Fibroblast of lung (primary cell): ENCODE results near the gene PPFIBP2. TPM values are rescaled to one million over a fixed set of nuclear protein-coding genes. Genes with fewer than 3 reads are reported as not detected.

Source experiments
- DNase-seq, 2 donors: peaks; one replicate each; pipeline versions ENCODE4 v3.0.0 to v3.0.0-alpha.2; 2010; ENCODE audit warnings: low read depth in 2 of 2
- H2AFZ ChIP-seq: 2 replicates; pipeline ENCODE4 v1.5.1; 2012; ENCODE audit warnings: low read length, control low read depth, inconsistent platforms
- H3K27ac ChIP-seq: 2 replicates; pipeline ENCODE4 v1.5.1; 2011; ENCODE audit warnings: low read length, control low read depth; ENCODE audit not compliant: insufficient read depth
- H3K27me3 ChIP-seq: 2 replicates; pipeline ENCODE4 v1.5.1; 2011; ENCODE audit warnings: mild to moderate bottlenecking, low read length; ENCODE audit not compliant: control insufficient read depth, insufficient read depth
- H3K36me3 ChIP-seq: 2 replicates; pipeline ENCODE4 v1.5.1; 2011; ENCODE audit warnings: low read length; ENCODE audit not compliant: control insufficient read depth, insufficient read depth
- H3K4me1 ChIP-seq: 2 replicates; pipeline ENCODE4 v1.5.1; 2011; ENCODE audit warnings: low read length; ENCODE audit not compliant: control insufficient read depth, insufficient read depth; ENCODE audit errors: extremely low read depth
- H3K4me2 ChIP-seq: 2 replicates; pipeline ENCODE4 v1.5.1; 2011; ENCODE audit warnings: low read length, control low read depth; ENCODE audit not compliant: insufficient read depth; ENCODE audit errors: extremely low read depth
- H3K4me3 ChIP-seq, 4 experiments: fragments of 200-600 bp in 1 of 4; sonication (generic) in 1 of 4; replicated peaks in 1 of 4; 2 replicates each; pipeline ENCODE4 v1.5.1; 2011 to 2016; ENCODE audit warnings: low read length in 4 of 4, low read depth in 3 of 4, mild to moderate bottlenecking in 3 of 4, control low read depth in 2 of 4, inconsistent platforms in 1 of 4, mixed read lengths in 1 of 4; ENCODE audit not compliant: insufficient read depth in 1 of 4; ENCODE audit errors: control extremely low read depth in 1 of 4
- H3K79me2 ChIP-seq: 2 replicates; pipeline ENCODE4 v1.5.1; 2012; ENCODE audit warnings: mild to moderate bottlenecking, low read length, inconsistent platforms; ENCODE audit not compliant: control insufficient read depth, insufficient read depth
- H3K9ac ChIP-seq: 2 replicates; pipeline ENCODE4 v1.5.1; 2011; ENCODE audit warnings: mild to moderate bottlenecking, low read length, control low read depth; ENCODE audit not compliant: insufficient read depth
- H3K9me3 ChIP-seq: 2 replicates; pipeline ENCODE4 v1.5.1; 2012; ENCODE audit warnings: low read depth, low read length; ENCODE audit not compliant: control insufficient read depth, insufficient read depth
- H4K20me1 ChIP-seq: 2 replicates; pipeline ENCODE4 v1.5.1; 2011; ENCODE audit warnings: low read length; ENCODE audit not compliant: control insufficient read depth, insufficient read depth; ENCODE audit errors: extremely low read depth
- CTCF ChIP-seq, 2 donors: IDR thresholded peaks in 1 of 2; conservative IDR thresholded peaks in 1 of 2; 1 replicate in 1 of 2; 2 replicates in 1 of 2; pipeline ENCODE4 v1.5.1; 2011 to 2012; ENCODE audit warnings: low read length in 2 of 2, control low read depth in 1 of 2, inconsistent platforms in 1 of 2, low read depth in 1 of 2, mild to moderate bottlenecking in 1 of 2
- EZH2 ChIP-seq: IDR thresholded peaks from 2 replicates; pipeline ENCODE4 v1.5.1; 2012; ENCODE audit warnings: low read length, control low read depth, mild to moderate bottlenecking; ENCODE audit errors: missing control alignments
- polyA plus RNA-seq, 2 donors: library from polyadenylated mRNA; depleted of rRNA in 1 of 2; stranded (reverse) in 1 of 2; unstranded in 1 of 2; fragments of >200 nt; gene quantifications; 2 replicates each; pipeline ENCODE4 v1.2.1, GENCODE V29; 2011 to 2012; ENCODE audit warnings: missing spikeins in 1 of 2
- total RNA-seq: library from RNA; depleted of rRNA; stranded (reverse); fragments of >200 nt; gene quantifications from 2 replicates; pipeline ENCODE4 v1.2.1, GENCODE V29; 2014

PPFIBP2 gene
- total and polyA plus RNA-seq, 2 donors (not counting 1 experiment from before 2014, with no cell fraction given): 11.4 to 38.8 TPM

- H3K4me3 ChIP-seq: no peak overlapping the region
- peaks cover 9% of the 10 kb centered on the region for H3K4me1 ChIP-seq
- H2AFZ ChIP-seq: no peak overlapping the region
- H4K20me1 ChIP-seq: no peaks in the 10 kb centered on the region
- TF ChIP-seq EZH2: no peak
- TF ChIP-seq CTCF (conservative IDR thresholded peaks at IDR 0.05 in 1 of 2, IDR thresholded peaks at IDR 0.05 in 1 of 2; ENCODE audit: low read depth in 1 of 2, low read length in 2 of 2): no peak
- no peak overlapping the region for H3K4me2 ChIP-seq
- no peaks in the 10 kb centered on the region for H3K27me3 ChIP-seq
- no peaks in the 10 kb centered on the region for H3K79me2 ChIP-seq
- H3K36me3 ChIP-seq: no peaks in the 10 kb centered on the region
- no peak overlapping the region for H3K9ac ChIP-seq
- no peak for DNase-seq
- no peaks in the 10 kb centered on the region for H3K9me3 ChIP-seq
- H3K27ac ChIP-seq: no peak overlapping the region
These were observed 68.7 kb downstream of the PPFIBP2 start for GRCh38 chr11:7582338-7582985.

GRCh38 chr11:7583248-7583647, 69.4 kb downstream of the PPFIBP2 start:
- no peak overlapping the region for H3K4me3 ChIP-seq
- H3K4me1 ChIP-seq: peaks cover 5% of the 10 kb centered on the region
- TF ChIP-seq EZH2 (no peak), CTCF (conservative IDR thresholded peaks at IDR 0.05 in 1 of 2, IDR thresholded peaks at IDR 0.05 in 1 of 2; ENCODE audit: low read depth in 1 of 2, low read length in 2 of 2) (no peak)
- no peaks in the 10 kb centered on the region for H3K27me3 ChIP-seq
- no peak overlapping the region for H3K4me2 ChIP-seq
- H2AFZ ChIP-seq: no peak overlapping the region
- no peaks in the 10 kb centered on the region for H3K9me3 ChIP-seq
- no peak for DNase-seq
- no peaks in the 10 kb centered on the region for H3K79me2 ChIP-seq
- H3K27ac ChIP-seq: no peak overlapping the region
- H3K36me3 ChIP-seq: no peaks in the 10 kb centered on the region
- no peak overlapping the region for H3K9ac ChIP-seq
- no peaks in the 10 kb centered on the region for H4K20me1 ChIP-seq

- Histone ChIP-seq H3K79me2 (no peaks in the 10 kb centered on the region), H3K36me3 (no peaks in the 10 kb centered on the region), H2AFZ (no peak overlapping the region), H3K27ac (no peak overlapping the region), H3K9ac (no peak overlapping the region), H3K4me3 (no peak overlapping the region), H3K27me3 (no peaks in the 10 kb centered on the region), H3K9me3 (no peaks in the 10 kb centered on the region), H3K4me2 (no peak overlapping the region), H4K20me1 (no peaks in the 10 kb centered on the region), H3K4me1 (no peaks in the 10 kb centered on the region)
- no peak for DNase-seq
- TF ChIP-seq CTCF (conservative IDR thresholded peaks at IDR 0.05 in 1 of 2, IDR thresholded peaks at IDR 0.05 in 1 of 2; ENCODE audit: low read depth in 1 of 2, low read length in 2 of 2): no peak
- no peak for TF ChIP-seq EZH2
These were observed 71.1 kb downstream of the PPFIBP2 start for GRCh38 chr11:7584910-7585309.
